ENCODE results near the gene NR6A1. TPM values are rescaled to one million over a fixed set of nuclear protein-coding genes. Genes with fewer than 3 reads are reported as not detected.

Gene NR6A1
- total and polyA plus RNA-seq, 2 of the 13 experiments (the other 11 are each of a cell fraction or from before 2014, with no cell fraction given) = 28.1 to 31.5 TPM

DNA sequence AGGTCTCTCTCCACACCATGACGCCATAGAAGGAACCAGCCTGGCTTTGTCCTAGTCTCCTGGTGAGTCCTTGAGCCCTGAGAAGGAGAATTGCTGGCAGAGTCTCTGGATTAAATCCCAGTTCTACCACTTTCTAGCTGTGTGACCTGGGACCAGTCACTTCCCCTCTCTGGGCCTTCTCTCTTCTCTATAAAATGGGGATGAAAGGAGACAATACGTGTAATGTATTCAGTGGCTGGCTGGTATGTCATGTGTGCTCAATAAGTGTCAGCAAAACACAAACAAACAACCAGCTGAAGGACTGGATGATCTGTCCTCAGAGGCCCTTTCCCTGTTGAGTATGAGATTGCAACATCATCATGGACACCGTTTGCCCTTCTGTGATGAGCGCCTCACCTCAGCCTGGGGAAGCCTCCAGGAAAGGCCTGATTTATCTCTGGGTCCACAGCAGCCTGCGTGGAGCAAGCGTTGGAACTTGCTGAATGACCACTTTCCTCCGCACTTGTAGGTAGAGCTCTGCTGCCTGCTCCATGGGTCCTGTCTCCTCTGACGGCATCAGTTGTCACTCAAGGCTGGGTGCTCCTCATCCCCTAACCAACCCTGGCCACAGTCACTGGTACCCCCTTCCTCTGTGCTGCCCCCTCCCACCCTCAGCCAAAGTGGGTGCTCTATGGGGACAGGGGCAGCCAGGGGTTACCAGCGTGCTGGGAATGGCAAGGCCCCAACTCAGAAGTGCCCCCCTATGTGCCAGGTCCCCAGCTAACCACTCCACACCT, 260.3 kb downstream of the NR6A1 start (continued):
- TF ChIP-seq, protein P1, sequence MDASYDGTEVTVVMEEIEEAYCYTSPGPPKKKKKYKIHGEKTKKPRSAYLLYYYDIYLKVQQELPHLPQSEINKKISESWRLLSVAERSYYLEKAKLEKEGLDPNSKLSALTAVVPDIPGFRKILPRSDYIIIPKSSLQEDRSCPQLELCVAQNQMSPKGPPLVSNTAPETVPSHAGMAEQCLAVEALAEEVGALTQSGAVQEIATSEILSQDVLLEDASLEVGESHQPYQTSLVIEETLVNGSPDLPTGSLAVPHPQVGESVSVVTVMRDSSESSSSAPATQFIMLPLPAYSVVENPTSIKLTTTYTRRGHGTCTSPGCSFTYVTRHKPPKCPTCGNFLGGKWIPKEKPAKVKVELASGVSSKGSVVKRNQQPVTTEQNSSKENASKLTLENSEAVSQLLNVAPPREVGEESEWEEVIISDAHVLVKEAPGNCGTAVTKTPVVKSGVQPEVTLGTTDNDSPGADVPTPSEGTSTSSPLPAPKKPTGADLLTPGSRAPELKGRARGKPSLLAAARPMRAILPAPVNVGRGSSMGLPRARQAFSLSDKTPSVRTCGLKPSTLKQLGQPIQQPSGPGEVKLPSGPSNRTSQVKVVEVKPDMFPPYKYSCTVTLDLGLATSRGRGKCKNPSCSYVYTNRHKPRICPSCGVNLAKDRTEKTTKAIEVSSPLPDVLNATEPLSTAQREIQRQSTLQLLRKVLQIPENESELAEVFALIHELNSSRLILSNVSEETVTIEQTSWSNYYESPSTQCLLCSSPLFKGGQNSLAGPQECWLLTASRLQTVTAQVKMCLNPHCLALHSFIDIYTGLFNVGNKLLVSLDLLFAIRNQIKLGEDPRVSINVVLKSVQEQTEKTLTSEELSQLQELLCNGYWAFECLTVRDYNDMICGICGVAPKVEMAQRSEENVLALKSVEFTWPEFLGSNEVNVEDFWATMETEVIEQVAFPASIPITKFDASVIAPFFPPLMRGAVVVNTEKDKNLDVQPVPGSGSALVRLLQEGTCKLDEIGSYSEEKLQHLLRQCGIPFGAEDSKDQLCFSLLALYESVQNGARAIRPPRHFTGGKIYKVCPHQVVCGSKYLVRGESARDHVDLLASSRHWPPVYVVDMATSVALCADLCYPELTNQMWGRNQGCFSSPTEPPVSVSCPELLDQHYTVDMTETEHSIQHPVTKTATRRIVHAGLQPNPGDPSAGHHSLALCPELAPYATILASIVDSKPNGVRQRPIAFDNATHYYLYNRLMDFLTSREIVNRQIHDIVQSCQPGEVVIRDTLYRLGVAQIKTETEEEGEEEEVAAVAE (CRISPR knock-in tag; IDR thresholded peaks at IDR 0.05; ENCODE audit: borderline replicate concordance) = 0 out of 2 replicates have a peak, but pooled peaks have one; percentile 13
- TF ChIP-seq ZNF296 (CRISPR knock-in tag; conservative IDR thresholded peaks at IDR 0.05) = no peak
- peak; percentile 40; the same call in 1 of the 2 replicates for TF ChIP-seq SOX13 (IDR thresholded peaks at IDR 0.05)
- peak in 1 of 2 experiments; percentile 82; a peak in 2 of 4 replicates for TF ChIP-seq SOX13 (CRISPR knock-in tag; conservative IDR thresholded peaks at IDR 0.05 in 1 of 2, IDR thresholded peaks at IDR 0.05 in 1 of 2)
- TF ChIP-seq RFX1 (IDR thresholded peaks at IDR 0.05) = no peak
- TF ChIP-seq ZNF468 (CRISPR knock-in tag; IDR thresholded peaks at IDR 0.05) = no peak
- TF ChIP-seq ZFP1 (CRISPR knock-in tag; IDR thresholded peaks at IDR 0.05) = no peak
- no peak for TF ChIP-seq NFYB (CRISPR knock-in tag; IDR thresholded peaks at IDR 0.05)
- TF ChIP-seq HNRNPH1 (optimal IDR thresholded peaks at IDR 0.05; ENCODE audit: low read depth, low read length) = no peak
- TF ChIP-seq PAX8 (CRISPR knock-in tag; IDR thresholded peaks at IDR 0.05; ENCODE audit: borderline replicate concordance) = no peak
- TF ChIP-seq ZNF343 (CRISPR knock-in tag; IDR thresholded peaks at IDR 0.05) = no peak
- TF ChIP-seq, protein P2, sequence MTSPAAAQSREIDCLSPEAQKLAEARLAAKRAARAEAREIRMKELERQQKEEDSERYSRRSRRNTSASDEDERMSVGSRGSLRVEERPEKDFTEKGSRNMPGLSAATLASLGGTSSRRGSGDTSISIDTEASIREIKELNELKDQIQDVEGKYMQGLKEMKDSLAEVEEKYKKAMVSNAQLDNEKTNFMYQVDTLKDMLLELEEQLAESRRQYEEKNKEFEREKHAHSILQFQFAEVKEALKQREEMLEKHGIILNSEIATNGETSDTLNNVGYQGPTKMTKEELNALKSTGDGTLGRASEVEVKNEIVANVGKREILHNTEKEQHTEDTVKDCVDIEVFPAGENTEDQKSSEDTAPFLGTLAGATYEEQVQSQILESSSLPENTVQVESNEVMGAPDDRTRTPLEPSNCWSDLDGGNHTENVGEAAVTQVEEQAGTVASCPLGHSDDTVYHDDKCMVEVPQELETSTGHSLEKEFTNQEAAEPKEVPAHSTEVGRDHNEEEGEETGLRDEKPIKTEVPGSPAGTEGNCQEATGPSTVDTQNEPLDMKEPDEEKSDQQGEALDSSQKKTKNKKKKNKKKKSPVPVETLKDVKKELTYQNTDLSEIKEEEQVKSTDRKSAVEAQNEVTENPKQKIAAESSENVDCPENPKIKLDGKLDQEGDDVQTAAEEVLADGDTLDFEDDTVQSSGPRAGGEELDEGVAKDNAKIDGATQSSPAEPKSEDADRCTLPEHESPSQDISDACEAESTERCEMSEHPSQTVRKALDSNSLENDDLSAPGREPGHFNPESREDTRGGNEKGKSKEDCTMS (CRISPR knock-in tag; conservative IDR thresholded peaks at IDR 0.05) = no peak
- no peak for TF ChIP-seq ZNF264 (CRISPR knock-in tag; IDR thresholded peaks at IDR 0.05)
- TF ChIP-seq POGZ (CRISPR knock-in tag; IDR thresholded peaks at IDR 0.05) = peak; percentile 65
- peak; percentile 45; the same call in 1 of the 2 replicates for TF ChIP-seq ZNF350 (CRISPR knock-in tag; IDR thresholded peaks at IDR 0.05; ENCODE audit: borderline replicate concordance, low read depth)
- TF ChIP-seq, protein P3, sequence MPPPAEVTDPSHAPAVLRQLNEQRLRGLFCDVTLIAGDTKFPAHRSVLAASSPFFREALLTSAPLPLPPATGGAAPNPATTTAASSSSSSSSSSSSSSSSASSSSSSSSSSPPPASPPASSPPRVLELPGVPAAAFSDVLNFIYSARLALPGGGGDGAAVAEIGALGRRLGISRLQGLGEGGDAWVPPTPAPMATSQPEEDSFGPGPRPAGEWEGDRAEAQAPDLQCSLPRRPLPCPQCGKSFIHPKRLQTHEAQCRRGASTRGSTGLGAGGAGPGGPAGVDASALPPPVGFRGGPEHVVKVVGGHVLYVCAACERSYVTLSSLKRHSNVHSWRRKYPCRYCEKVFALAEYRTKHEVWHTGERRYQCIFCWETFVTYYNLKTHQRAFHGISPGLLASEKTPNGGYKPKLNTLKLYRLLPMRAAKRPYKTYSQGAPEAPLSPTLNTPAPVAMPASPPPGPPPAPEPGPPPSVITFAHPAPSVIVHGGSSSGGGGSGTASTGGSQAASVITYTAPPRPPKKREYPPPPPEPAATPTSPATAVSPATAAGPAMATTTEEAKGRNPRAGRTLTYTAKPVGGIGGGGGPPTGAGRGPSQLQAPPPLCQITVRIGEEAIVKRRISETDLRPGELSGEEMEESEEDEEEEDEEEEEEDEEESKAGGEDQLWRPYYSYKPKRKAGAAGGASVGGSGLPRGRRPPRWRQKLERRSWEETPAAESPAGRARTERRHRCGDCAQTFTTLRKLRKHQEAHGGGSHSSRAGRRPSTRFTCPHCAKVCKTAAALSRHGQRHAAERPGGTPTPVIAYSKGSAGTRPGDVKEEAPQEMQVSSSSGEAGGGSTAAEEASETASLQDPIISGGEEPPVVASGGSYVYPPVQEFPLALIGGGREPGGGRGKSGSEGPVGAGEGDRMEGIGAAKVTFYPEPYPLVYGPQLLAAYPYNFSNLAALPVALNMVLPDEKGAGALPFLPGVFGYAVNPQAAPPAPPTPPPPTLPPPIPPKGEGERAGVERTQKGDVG (CRISPR knock-in tag; IDR thresholded peaks at IDR 0.05; ENCODE audit: borderline replicate concordance) = no peak; the same call in 1 of the 2 replicates
- TF ChIP-seq, protein P4, sequence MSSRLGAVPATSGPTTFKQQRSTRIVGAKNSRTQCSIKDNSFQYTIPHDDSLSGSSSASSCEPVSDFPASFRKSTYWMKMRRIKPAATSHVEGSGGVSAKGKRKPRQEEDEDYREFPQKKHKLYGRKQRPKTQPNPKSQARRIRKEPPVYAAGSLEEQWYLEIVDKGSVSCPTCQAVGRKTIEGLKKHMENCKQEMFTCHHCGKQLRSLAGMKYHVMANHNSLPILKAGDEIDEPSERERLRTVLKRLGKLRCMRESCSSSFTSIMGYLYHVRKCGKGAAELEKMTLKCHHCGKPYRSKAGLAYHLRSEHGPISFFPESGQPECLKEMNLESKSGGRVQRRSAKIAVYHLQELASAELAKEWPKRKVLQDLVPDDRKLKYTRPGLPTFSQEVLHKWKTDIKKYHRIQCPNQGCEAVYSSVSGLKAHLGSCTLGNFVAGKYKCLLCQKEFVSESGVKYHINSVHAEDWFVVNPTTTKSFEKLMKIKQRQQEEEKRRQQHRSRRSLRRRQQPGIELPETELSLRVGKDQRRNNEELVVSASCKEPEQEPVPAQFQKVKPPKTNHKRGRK (CRISPR knock-in tag; IDR thresholded peaks at IDR 0.05) = no peak
- TF ChIP-seq NFE2 (CRISPR knock-in tag; IDR thresholded peaks at IDR 0.05) = no peak
